ENCODE data around the gene TPM4. TPM values are rescaled to one million over a fixed set of nuclear protein-coding genes. Genes with fewer than 3 reads are reported as not detected.
"Not testable (repeated sequence)": the region's sequence is repeated elsewhere in the genome, so short reads cannot be mapped to it uniquely, and the experiment has no call there.

Gene TPM4
- polyA plus RNA-seq, 10 donors = 193 to 331 (median 238) TPM

DNA sequence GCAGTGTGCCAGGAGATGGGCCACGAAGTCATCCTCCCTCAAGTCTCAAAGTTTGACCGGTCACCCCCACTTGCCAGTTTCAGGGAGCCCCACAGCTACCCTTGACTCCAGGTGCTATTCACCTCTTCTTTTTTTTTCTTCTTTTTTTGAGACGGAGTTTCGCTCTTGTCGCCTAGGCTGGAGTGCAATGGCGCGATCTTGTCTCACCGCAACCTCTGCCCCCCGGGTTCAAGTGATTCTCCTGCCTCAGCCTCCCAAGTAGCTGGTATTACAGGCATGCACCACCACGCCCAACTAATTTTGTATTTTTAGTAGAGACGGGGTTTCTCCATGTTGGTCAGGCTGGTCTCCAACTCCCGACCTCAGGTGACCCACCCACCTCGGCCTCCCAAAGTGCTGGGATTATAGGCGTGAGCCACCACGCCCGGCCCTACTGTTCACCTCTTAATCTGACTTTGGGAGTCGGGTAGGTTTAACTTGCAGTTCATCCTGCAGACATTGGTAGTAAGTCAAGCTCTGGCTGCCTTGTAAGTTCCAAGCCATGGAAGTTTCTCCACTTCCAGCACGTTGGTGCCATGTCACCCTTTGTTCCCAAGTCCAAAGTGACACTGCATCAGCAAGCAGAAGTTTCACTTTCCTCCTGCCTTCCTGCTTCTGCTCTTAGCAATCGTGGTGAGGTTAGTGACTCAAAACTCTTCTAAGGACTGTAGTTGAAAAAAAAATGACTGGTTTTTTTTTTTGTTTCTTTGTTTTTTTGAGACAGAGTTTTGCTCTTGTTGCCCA is 43.0 kb downstream of the TPM4 start:
- not testable (repeated sequence) for DNase-seq

DNA sequence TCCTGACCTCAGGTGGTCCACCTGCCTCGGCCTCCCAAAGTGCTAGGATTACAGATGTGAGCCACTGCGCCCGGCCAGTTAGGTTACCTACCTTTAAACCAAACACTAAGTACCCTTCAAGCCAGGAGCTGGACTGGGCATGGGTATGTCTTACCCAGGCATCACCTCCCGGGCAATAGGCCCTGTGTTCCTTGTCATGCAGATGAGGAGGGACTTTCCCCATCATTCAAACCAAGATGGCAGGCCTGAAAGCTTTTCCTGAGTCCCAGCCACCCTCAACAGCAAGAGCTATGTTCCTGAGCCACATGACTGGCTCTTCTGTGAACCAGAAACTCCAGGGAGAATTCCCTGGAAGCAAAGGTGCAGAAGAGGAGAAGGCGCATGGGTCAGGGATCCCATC is 44.8 kb downstream of the TPM4 start:
- DNase-seq = no peak

DNA sequence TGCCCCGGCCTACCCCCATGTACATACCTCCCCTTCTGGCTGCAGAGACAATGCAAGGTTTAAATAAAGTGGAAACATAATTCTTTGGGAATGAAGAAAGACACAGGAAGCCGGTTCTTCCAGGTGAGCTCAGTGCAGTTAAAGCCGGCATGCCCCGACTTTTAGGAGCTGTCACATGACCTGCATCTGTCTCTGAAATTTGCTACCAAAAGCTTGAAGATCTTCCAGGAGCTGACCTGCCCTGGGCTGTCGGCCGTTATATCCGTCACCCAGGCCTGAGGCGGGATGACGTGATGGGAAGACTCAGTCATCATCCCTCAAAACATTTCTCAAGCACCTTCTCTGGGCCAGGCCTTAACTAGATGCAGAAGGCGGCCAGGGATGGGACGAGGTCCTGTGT is 45.7 kb downstream of the TPM4 start:
- no peak for DNase-seq

DNA sequence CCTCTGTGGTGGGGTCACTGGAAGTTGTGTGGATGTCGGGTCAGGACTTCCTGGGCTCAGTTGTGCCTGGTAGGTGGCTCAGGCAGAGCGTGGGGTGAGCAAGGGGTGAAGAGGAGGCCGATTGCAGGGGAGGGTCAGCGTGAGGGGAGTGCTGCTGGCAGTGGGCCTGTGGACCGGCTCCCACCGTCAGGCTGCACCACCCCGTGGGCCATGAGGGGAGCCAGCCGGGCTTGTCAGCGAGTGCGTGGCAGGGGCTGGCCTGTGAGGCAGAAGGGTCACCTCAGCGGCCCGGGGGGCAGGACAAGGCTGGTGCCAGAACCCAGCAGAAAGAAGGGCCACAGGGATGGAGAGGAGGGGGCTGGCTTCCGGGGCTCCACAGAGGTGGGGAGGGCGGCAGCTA is 48.7 kb downstream of the TPM4 start:
- DNase-seq = no peak

DNA sequence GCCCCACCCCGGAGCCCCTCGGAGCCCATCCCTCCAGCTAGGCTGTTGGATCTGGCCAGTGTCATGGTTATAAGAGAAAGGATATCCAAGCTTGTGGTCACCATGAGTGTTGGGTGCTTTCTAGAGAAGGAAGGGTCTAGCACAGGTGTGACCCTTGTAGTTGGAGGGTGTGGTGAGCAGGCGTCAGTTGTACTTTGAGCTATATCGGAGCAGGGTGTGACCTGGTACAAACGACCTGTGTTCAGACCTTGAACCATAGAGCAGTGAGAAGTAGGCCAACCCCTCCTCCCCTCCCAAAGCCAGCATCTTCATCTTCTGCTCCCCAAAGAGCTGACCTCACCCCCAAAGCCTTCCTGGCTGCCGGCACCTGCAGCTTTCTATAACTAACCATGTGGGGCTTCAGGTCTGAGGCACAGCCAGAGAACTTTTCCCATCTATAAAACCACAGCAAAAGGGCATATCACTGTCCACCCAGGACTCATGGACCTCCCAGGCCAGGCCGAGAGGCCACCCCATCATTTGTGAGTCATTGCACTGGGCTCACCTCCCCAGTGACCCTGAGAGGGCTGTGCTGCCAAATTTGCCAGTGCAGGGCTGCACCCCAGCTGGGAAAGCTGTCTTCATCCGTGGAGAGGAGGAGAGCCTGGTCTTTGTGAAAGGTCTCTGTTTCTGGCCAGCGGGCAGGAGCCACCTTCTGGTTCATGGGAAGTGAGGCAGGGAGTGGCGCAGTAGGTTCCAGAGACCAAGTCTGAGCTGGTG is 49.6 kb downstream of the TPM4 start:
- no peak for DNase-seq

DNA sequence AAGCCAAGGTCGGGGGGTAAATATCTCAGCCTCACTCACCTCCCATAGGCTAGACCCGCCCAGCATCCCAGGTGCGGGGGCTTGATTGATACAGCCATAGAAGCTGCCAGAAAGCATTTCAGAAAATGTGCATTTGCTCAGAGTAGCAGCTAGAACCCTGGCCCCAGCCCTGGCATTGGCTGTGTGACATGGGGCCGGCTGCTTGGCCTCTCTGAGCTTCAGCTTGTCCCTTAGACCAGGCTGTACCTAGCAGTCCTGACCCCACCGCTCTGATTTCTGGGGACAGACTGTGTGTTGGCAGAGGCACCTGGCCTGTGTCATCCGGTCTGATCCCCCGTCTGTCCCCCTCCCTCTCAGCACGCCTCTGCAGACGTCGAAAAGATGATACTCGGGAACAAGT is 50.8 kb downstream of the TPM4 start:
- DNase-seq = no peak

DNA sequence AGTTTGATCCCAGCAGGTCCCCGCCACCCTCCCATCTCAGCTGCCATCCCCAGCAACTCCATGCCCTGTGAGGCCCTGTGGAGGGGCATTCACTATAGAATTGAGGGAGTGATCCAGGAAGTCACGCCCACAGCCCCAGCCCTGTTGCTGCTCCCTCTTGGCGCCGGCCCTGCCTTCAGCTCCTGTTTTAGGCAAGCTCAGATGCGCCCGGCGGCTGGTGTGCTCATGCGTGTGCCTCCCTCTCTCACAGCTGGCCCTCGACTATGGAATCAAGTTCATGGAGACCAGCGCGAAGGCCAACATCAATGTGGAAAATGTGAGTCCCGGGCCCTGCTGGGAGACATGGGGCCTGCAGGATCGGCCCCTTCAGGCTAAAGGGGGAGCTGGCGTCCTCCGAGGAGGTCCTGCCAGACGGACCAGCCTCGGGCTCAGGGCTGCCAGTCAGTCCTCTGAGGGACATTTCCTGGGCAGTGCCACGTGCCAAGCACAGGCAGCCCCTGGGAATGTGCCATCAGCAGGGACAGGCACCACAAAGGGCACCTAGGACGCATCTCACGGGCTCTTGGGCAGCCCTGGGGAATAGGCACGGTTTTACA is 51.6 kb downstream of the TPM4 start:
- DNase-seq = no peak

DNA sequence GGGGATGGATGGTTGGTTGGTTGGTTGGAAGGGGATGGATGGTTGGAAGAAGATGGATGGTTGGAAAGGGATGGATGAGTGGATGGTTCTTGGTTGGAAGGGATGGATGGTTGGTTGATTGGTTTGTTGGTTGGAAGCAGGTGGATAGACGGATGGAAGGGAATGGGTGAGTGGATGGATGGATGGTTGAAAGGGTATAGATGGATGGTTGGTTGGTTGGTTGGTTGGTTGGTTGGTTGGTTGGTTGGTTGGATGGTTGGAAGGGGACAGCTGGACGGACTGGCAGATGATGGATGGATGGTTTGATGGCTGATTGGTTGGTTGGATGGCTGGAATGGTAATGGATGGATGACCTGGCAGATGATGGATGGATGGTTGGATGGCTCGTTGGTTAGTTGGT is 55.4 kb downstream of the TPM4 start:
- DNase-seq = no peak

DNA sequence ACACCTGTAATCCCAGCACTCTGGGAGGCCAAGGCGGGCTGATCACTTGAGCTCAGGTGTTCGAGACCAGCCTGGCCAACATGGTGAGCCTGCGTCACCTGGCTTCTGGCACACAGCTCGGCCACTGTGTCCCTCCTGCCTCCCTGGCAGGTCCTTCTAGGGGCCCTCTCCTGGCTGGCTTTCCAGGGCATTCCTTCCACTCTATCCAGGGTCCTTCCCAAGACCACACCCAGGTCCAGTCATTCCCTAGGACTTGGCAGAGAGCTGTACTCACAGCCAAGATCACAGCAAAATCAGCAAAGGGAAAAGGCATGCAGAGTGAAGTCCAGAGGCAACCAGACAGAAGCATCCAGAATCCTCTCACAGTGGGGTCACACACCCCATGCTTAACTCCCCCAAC is 57.5 kb downstream of the TPM4 start:
- no peak for DNase-seq

DNA sequence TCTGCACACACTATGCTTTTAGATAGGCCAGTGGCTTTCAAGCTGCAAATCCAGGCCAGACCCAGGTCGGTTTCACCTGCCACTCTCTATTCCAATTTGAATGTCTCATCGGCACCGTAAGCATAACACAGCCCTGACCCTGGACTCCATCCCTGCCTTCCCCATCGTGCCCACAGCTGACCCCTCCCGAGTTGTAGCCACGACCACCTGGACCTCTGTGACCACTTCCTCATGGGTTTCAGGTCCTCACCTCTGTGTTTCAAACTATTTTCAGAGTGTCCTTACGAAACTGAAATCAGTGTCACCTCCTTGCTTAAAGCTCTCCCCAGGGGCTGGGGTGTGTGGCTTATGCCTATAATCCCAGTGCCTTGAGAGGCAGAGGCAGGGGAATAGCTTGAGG is 58.2 kb downstream of the TPM4 start:
- no peak for DNase-seq

DNA sequence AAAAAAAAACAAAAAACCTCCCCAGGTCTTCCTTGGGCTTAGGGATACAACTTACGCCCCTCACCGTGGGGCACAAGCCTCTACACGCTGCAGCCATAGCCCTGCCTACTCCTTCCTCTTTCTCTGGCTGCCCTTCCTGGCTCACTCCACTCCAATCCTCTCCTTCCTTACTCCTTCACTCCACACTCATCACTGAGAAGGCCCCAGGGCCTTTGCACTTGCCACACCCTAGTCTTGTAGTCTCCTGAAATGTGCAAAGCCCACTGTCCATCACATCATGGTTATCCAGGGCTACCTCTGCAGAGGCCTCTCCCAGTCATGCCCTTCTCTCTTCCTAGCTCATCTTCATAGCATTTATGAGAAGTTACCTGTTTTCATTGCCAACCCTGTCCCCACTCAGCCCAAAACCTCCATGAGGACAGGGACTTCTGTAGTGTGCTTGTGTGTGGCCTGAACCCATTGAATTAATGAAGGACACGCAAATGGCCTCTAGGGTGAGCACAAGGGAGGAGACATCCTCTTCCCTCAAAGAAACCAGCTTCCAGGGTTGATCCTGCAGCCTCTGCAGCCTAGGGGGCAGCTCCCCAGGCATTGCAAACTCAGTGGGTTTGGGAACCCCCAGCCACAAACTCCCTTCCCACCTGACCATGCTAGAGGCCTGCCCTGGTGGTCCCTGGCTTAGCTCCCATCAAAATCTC is 59.3 kb downstream of the TPM4 start:
- no peak for DNase-seq

DNA sequence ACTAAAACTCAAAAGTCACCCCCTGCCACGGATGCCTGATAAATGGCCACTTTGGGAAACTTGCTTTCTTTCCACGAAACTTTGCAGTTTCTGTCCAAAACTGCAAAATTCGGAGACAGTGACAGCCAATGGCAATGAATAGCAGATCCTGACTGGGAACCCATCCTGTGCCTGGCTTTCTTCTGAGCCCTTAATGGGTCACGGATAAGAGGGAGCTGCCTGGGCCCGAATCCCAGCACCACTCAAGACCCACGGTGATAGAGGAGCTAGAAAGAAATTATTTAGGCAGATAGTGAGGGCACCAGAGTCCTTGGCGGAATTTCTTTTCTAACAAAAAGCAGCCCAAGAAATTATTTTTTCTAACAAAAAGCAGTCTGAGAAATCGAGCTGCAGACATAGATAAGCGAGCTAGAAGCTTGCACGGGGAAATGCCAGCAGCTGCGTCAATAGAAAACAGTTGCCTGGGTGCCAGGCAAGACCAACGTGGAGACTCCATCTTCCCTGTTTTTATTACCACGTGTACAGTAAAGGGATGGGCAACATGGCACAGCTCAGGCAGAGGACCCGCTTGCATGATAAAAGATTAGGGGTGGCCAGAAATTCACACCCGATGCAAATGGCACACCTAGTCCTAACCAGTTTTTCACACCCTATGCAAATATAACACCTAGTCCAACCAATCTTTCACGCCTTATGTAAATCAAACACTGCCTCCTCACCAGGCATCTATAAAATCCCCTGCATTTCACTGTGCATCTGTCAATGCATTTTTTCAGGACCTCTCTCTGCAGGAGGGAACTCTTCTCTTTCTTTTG is 60.1 kb downstream of the TPM4 start:
- DNase-seq = no peak

DNA sequence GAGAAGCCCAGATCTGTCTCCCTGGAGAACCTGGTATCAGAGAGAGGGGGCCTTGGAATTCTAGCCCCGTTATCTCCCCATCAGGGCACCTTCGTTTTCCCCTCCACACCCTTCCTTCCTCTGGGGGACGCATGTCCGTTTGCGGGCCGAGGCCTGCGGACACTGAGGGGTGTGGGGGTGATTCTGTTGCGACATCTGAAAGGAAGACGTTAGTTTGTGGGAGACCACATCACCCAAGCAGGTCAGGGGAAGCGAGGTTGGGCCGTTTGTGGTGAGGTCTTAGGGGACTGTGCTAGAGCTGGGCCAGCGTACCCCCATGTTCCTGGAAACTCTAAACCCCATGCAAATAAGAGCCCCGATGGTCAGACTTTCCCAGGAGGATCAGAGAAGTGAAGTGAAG is 63.5 kb downstream of the TPM4 start:
- DNase-seq = no peak

DNA sequence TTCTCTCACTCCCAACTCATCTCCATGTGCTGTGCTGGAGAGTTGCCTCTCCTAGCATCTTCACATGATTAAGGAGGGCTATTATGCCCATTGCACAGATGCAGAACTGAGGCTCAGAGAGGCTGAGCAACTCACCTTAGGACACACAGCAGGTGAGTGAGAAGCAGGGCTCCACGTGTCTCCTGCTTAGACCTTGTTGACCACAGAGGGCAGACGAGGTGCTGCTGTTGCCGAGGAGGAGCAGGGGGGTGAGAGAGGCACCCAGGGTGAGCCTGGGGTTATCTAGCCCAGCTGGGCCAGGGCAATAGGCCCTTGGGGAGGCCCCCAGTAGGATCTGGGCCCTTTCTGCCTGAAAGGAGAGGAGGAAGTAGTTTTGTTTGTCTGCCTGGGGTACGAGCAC is 64.7 kb downstream of the TPM4 start:
- DNase-seq = no peak

DNA sequence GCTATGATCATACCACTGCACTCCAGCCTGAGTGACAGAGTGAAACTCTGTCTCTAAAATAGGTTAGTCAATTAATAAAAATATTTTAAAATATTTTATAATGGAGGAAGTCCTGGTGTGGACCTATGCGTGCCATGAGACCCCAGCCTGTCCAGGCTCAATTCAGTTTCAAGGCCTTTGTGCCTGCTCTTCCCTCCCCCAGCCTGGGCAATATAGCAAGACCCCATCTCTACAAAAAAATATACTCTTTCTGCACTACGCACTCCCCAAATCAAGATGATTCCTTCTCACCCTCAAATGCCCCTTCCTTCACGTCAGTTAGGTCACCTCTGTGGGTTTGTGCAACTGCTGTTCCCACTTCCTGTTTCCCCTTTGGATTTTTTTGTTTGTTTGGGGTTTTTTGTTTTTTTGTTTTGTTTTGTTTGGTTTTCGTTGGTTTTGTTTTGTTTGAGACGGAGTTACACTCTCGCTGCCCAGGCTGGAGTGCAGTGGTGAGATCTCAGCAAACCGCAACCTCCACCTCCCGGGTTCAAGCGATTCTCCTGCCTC is 65.8 kb downstream of the TPM4 start:
- DNase-seq = no peak

DNA sequence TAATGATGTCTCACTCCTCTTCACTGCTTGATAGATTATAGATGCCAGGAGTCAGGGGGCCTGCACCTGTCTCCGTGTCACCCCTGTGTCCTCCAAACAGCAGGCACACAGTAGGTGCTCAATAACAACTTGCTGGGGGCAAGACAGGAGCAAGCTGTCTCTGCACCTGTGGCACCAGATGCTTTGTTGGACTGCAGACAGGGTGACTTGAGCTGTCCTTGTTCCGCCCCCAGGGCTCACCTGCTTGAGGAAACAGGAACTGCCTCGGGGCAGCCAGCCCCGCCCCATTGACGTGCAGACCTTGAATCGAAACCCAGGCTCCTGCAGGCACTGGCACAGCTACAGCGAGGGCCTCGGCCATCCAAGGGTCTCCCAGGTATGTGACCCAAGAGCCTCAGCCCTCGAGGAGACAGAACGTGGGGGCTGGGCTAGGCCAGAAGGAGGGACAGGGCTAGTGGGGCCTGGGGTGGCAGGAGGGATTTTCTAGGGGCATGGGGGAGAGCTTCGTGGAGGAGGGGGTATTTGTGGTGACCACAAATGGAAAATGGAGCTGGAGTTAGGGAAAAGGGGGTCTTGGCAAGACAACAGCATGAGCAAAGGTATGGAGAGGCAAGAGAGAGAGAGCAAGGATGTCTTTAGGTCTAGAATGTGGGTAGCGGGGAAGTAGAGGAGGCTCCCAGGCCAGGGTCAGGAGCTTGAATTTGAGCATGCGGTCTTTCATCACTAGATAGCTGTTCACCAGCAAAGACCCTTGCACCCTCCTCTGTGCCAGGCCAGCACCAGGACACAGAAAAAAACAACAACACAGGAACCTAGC is 67.3 kb downstream of the TPM4 start, which contains the start of gene HSH2D:
Gene HSH2D (plus strand): TSS at position 287 of the 817 bp plus-strand sequence. CDS start 5,066 bp downstream, outside the sequence.
- peak in 1 of 3 donors; percentile 27 for DNase-seq

DNA sequence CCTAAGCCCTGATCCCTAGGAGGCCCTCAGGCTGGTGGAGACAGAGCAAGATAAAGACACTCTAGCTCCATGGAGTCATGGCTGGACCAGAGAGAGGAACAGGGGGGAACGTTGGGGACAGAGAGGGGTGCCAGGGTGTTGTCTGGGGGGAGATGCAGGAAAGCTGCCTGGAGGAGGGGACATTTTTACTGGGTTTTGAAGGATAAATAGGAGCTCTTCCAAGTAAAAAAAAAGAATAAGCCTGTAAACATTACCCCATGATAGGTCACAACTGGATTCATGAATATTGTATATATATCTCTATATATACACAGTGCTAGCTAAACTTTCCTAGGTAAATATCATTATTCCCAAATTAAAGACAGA is 67.9 kb downstream of the TPM4 start:
- no peak for DNase-seq

DNA sequence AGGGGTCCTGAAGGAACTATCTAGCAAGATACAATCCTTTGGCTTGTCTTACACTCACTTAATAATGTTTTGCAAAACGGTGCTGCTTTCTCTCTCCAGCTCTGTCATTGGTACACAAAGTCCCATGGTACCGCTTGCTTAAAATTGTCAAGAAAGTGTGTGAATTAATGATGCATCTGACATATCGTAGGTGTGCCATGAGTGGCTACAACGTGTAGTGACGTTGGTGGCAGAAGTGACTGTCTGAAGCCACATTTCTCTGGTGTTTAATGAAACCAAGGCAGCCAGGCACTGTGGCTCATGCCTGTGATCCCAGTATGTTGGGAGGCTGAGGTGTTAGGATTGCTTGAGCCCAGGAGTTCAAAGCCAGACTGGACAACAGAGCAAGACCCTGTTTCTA is 69.8 kb downstream of the TPM4 start:
- DNase-seq = no peak

DNA sequence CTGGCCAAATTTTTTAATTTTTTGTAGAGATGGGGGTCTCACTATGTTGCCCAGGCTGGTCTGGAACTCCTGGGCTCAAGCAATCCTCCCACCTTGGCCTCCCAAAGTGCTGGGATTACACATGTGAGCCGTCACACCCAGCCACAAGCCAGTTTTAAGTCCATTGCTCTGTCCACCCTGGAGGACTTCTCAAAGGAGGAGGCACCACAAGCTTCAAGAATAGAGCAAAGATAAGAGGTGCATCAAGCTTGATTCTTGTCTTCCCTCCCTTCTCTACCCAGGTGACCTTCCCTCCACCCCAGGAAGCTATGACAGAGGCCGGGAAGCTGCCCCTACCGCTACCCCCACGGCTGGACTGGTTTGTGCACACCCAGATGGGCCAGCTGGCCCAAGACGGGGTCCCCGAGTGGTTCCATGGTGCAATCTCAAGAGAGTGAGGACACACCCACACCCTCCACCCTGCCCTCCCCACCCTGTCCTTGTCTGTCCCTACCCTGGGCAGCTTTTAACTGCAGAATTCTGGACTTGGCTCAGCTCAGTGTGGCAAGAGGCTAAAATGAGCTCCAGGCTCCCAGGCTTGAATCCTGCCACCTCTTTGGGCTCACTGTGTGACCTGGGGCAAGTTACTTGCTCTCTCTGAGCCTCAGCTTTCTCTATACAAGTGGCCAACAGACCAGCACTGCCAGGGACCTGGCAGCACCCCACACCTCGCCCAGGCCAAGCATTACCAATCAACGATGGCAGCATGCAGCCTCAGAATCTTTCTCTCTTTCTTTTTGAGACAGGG is 72.3 kb downstream of the TPM4 start:
- DNase-seq = no peak

Data from muscle of back (tissue), 11 donors.